Endothelial cell of umbilical vein (primary cell): Measurements from ENCODE around the gene CCDC187. TPM values are rescaled to one million over a fixed set of nuclear protein-coding genes. Genes with fewer than 3 reads are reported as not detected.
"Not testable (repeated sequence)": the region's sequence is repeated elsewhere in the genome, so short reads cannot be mapped to it uniquely, and the experiment has no call there.

ENCODE experiments used
- BruUV-seq: library from RNA; stranded (reverse); fragments of 400-500 nt; replicated peaks from 2 replicates; lab custom pipeline; 2021; lab: Mats Ljungman, UMichigan
- CTCF ChIA-PET: fragments of 300-600, 350-600 bp; sonication (Branson Sonifier 250); formaldehyde crosslinking; loops from one replicate; lab custom pipeline; 2021; ENCODE audit warnings: antibody characterized with exemption, inconsistent platforms; lab: Charles Lee
- POLR2A ChIA-PET: fragments of 300-600, 350-600 bp; sonication (Branson Sonifier 250); formaldehyde crosslinking; loops from one replicate; lab custom pipeline; 2021; ENCODE audit warnings: antibody characterized with exemption, inconsistent platforms; lab: Charles Lee
- DNase-seq: peaks from one replicate; pipeline ENCODE4 v3.0.0-alpha.2; 2011; ENCODE audit warnings: low read depth, low spot score
- FAIRE-seq: peaks from 2 replicates; lab custom pipeline; 2011; peaks lifted over from hg19 to GRCh38; lab: Jason Lieb, UNC
- H2AFZ ChIP-seq: 2 replicates; pipeline ENCODE4 v1.6.0; 2012; ENCODE audit warnings: low read depth, low read length, control low read depth, inconsistent platforms
- H3K27ac ChIP-seq: 2 replicates; pipeline ENCODE4 v1.5.1; 2011; ENCODE audit warnings: low read depth, mild to moderate bottlenecking, control low read depth, low read length, moderate library complexity; ENCODE audit not compliant: insufficient read depth
- H3K27me3 ChIP-seq, 2 experiments: 2 replicates each; pipeline versions ENCODE4 v1.6.0 to v1.6.1; 2011; ENCODE audit warnings: low read length in 2 of 2, mixed read lengths in 1 of 2; ENCODE audit not compliant: control insufficient read depth in 2 of 2, insufficient read depth in 2 of 2
- H3K36me3 ChIP-seq, 2 experiments: 2 replicates in 1 of 2; 3 replicates in 1 of 2; pipeline ENCODE4 v1.5.1; 2011; ENCODE audit warnings: low read length in 2 of 2, mild to moderate bottlenecking in 1 of 2, moderate library complexity in 1 of 2; ENCODE audit not compliant: control insufficient read depth in 2 of 2, insufficient read depth in 2 of 2; ENCODE audit errors: extremely low read depth in 1 of 2
- H3K4me1 ChIP-seq: 3 replicates; pipeline ENCODE4 v1.5.1; 2011; ENCODE audit warnings: mild to moderate bottlenecking, low read length; ENCODE audit not compliant: control insufficient read depth, insufficient read depth; ENCODE audit errors: extremely low read depth
- H3K4me2 ChIP-seq: 2 replicates; pipeline ENCODE4 v1.6.1; 2011; ENCODE audit warnings: low read length, control low read depth, mixed read lengths; ENCODE audit not compliant: insufficient read depth
- H3K4me3 ChIP-seq, 3 experiments: fragments of 200-600 bp in 1 of 3; sonication (generic), shearing (Covaris generic) in 1 of 3; replicated peaks in 1 of 3; 2 replicates each; pipeline ENCODE4 v1.5.1; 2011 to 2016; ENCODE audit warnings: control low read depth in 3 of 3, low read length in 3 of 3, mild to moderate bottlenecking in 2 of 3, inconsistent platforms in 1 of 3, low read depth in 1 of 3, moderate library complexity in 1 of 3; ENCODE audit not compliant: insufficient read depth in 1 of 3
- H3K79me2 ChIP-seq: 2 replicates; pipeline ENCODE4 v1.6.0; 2012; ENCODE audit warnings: low read length, inconsistent platforms; ENCODE audit not compliant: control insufficient read depth, insufficient read depth
- H3K9ac ChIP-seq: replicated peaks from 2 replicates; pipeline ENCODE3; 2011; ENCODE audit warnings: low read length, control low read depth; ENCODE audit not compliant: insufficient read depth; ENCODE audit errors: extremely low read depth
- H3K9me1 ChIP-seq: replicated peaks from 3 replicates; pipeline ENCODE4 v1.6.0; 2011; ENCODE audit warnings: mild to moderate bottlenecking, low read length; ENCODE audit not compliant: control insufficient read depth, insufficient read depth; ENCODE audit errors: extremely low read depth
- H3K9me3 ChIP-seq: replicated peaks from 2 replicates; pipeline ENCODE4 v1.5.1; 2012; ENCODE audit warnings: low read length, inconsistent platforms; ENCODE audit not compliant: control insufficient read depth, insufficient read depth
- H4K20me1 ChIP-seq: replicated peaks from 2 replicates; pipeline ENCODE3; 2011; ENCODE audit warnings: mild to moderate bottlenecking, low read length; ENCODE audit not compliant: control insufficient read depth, insufficient read depth; ENCODE audit errors: extremely low read depth
- EZH2 ChIP-seq: IDR thresholded peaks from 2 replicates; pipeline ENCODE4 v1.6.1; 2012; ENCODE audit warnings: borderline replicate concordance, low read depth, mild to moderate bottlenecking, moderate library complexity, low read length, inconsistent platforms; ENCODE audit not compliant: severe bottlenecking
- FOS ChIP-seq: IDR thresholded peaks from 2 replicates; pipeline ENCODE4 v1.6.1; 2011; ENCODE audit warnings: mild to moderate bottlenecking, low read length, moderate library complexity, borderline replicate concordance; ENCODE audit not compliant: insufficient read depth
- GATA2 ChIP-seq: IDR thresholded peaks from 2 replicates; pipeline ENCODE4 v1.7.0; 2011; ENCODE audit warnings: low read depth, mild to moderate bottlenecking, moderate library complexity, mixed read lengths, low read length; ENCODE audit not compliant: insufficient read length, insufficient read depth
- JUN ChIP-seq: IDR thresholded peaks from 2 replicates; pipeline ENCODE4 v1.6.1; 2011; ENCODE audit warnings: borderline replicate concordance, low read depth; ENCODE audit not compliant: insufficient read length, insufficient read depth
- MAX ChIP-seq: IDR thresholded peaks from 2 replicates; pipeline ENCODE4 v1.6.1; 2011; ENCODE audit not compliant: insufficient read depth, insufficient read length
- MYC ChIP-seq: IDR thresholded peaks from one replicate; pipeline ENCODE4 v1.6.1; 2011; ENCODE audit warnings: mild to moderate bottlenecking, low read depth, low read length
- POLR2A ChIP-seq: IDR thresholded peaks from 2 replicates; pipeline ENCODE4 v1.6.1; 2012; ENCODE audit warnings: low read depth, mild to moderate bottlenecking, control low read depth, low read length
- POLR2AphosphoS5 ChIP-seq: IDR thresholded peaks from 2 replicates; pipeline ENCODE4 v1.6.1; 2012; ENCODE audit warnings: low read depth, mild to moderate bottlenecking, control low read depth, low read length, moderate library complexity; ENCODE audit not compliant: insufficient read depth
- dilution Hi-C: fragments of 300-500 bp; cut with MboI; formaldehyde crosslinking; loops from one replicate; pipeline ENCODE4 v1.15.0; 2019; ENCODE audit warnings: low sequenced_read_pairs; ENCODE audit not compliant: extremely low pct_ligation_motif_present
- intact Hi-C: fragments of 100-400 bp; cut with micrococcal nuclease; formaldehyde crosslinking; loops from one replicate; pipeline ENCODE4 v1.10.0; 2022
- polyA plus RNA-seq, 4 experiments: library from polyadenylated mRNA; depleted of rRNA in 3 of 4; stranded (reverse) in 3 of 4; unstranded in 1 of 4; fragments of >200 nt; gene quantifications; 2 replicates each; pipeline versions ENCODE4 v1.2.1 to v1.2.3, GENCODE V29; 2011 to 2012; ENCODE audit warnings: missing spikeins in 1 of 4
- total RNA-seq: library from RNA; stranded (reverse); gene quantifications from 2 replicates; pipeline ENCODE4 v1.2.3, GENCODE V29; 2021
- TF ChIP-seq, protein P1 (sequence below), 2 donors: IDR thresholded peaks; 1 replicate in 1 of 2; 2 replicates in 1 of 2; pipeline ENCODE4 v1.5.1; 2011; ENCODE audit warnings: low read length in 2 of 2, mild to moderate bottlenecking in 2 of 2, moderate library complexity in 2 of 2, control low read depth in 1 of 2, inconsistent platforms in 1 of 2, low read depth in 1 of 2; ENCODE audit not compliant: insufficient read depth in 1 of 2; ENCODE audit errors: extremely low read depth in 1 of 2

Gene CCDC187
- total and polyA plus RNA-seq, 2 donors (not counting 3 experiments of a cell fraction or from before 2014, with no cell fraction given), result not detected

DNA sequence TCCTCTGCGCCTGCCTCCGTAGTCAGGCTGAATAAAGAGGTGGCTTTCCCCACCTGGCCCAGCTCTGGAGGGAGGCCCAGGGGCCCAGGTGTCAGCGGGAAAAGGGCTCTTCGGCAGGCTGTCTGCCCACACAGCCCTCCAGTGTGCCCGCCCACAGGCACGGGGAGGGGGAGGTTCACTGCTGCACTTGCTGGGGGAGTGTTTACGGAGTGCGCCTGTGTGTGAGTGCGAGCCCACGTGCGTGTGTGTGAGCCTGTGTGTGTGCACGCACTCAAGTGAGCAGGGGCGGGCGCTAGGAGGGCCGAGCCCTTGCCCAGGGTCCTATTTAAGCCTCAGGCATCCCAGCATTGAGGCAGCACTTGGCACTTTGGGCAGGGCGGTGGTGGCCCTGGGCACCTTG, 48.8 kb upstream of the CCDC187 start:
- ChIA-PET POLR2A (no interaction called here), CTCF (no interaction called here)
- TF ChIP-seq EZH2, result no peak
- no peak for TF ChIP-seq MYC
- no peak for TF ChIP-seq JUN
- TF ChIP-seq POLR2AphosphoS5, result no peak
- no peak for TF ChIP-seq MAX
- TF ChIP-seq FOS, result no peak
- TF ChIP-seq POLR2A, result no peak
- no peak for TF ChIP-seq GATA2
- TF ChIP-seq, protein P1, sequence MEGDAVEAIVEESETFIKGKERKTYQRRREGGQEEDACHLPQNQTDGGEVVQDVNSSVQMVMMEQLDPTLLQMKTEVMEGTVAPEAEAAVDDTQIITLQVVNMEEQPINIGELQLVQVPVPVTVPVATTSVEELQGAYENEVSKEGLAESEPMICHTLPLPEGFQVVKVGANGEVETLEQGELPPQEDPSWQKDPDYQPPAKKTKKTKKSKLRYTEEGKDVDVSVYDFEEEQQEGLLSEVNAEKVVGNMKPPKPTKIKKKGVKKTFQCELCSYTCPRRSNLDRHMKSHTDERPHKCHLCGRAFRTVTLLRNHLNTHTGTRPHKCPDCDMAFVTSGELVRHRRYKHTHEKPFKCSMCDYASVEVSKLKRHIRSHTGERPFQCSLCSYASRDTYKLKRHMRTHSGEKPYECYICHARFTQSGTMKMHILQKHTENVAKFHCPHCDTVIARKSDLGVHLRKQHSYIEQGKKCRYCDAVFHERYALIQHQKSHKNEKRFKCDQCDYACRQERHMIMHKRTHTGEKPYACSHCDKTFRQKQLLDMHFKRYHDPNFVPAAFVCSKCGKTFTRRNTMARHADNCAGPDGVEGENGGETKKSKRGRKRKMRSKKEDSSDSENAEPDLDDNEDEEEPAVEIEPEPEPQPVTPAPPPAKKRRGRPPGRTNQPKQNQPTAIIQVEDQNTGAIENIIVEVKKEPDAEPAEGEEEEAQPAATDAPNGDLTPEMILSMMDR (IDR thresholded peaks at IDR 0.05; ENCODE audit: extremely low read depth in 1 of 2, insufficient read depth in 1 of 2, low read depth in 1 of 2, low read length in 2 of 2), result no peak
- Histone ChIP-seq H2AFZ (no peak overlapping the region), H3K4me3 (no peak overlapping the region), H3K27me3 (no peaks in the 10 kb centered on the region), H3K4me2 (no peak overlapping the region), H3K36me3 (peaks cover 0 to 5% of the 10 kb centered on the region in 2 experiments), H3K79me2 (no peaks in the 10 kb centered on the region), H3K9me3 (no peaks in the 10 kb centered on the region), H3K27ac (no peak overlapping the region), H3K4me1 (no peaks in the 10 kb centered on the region), H3K9ac (no peak overlapping the region), H4K20me1 (no peaks in the 10 kb centered on the region), H3K9me1 (no peaks in the 10 kb centered on the region)
- no peak for DNase-seq
- FAIRE-seq, result no peak
- dilution Hi-C loops (no loop called here), intact Hi-C loops (no loop called here)
- no TSS peak for BruUV-seq

DNA sequence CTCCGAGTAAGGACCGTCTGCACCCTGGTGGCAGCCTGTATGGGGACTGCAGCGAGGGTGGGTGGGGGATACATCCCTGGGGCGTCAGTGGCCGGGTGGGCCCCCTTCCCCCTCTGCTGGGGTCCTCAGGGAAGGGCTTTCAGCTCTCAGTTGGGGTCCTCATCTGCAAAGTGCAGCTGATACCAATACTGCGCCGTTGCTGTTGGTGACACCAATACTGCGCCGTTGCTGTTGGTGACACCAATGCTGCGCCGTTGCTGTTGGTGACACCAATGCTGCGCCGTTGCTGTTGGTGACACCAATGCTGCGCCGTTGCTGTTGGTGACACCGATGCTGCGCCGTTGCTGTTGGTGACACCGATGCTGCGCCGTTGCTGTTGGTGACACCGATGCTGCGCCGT, 48.0 kb upstream of the CCDC187 start:
- H2AFZ ChIP-seq, H3K36me3 ChIP-seq, DNase-seq, POLR2A ChIA-PET, CTCF ChIA-PET, H3K4me1 ChIP-seq, H3K79me2 ChIP-seq, H3K4me3 ChIP-seq, H3K27ac ChIP-seq, H3K9ac ChIP-seq, H3K4me2 ChIP-seq, FAIRE-seq, H3K27me3 ChIP-seq, H4K20me1 ChIP-seq, H3K9me3 ChIP-seq, H3K9me1 ChIP-seq, dilution Hi-C loops, BruUV-seq, intact Hi-C loops: not testable (repeated sequence)
